HG02588 (cell line): ENCODE measurements around the gene LRCOL1.

ENCODE experiments used
- ATAC-seq: cut with Tn5 transposase; IDR thresholded peaks from one replicate; pipeline ENCODE4 v1.9.1; 2021; ENCODE audit warnings: mild to moderate bottlenecking, moderate library complexity; ENCODE audit not compliant: unreplicated experiment

LRCOL1 gene

GRCh38 chr12:132610051-132610759, at the start of gene LRCOL1:
TSS of gene LRCOL1 (minus strand) at chr12:132610582. CDS start at chr12:132606251, 4,331 bp downstream.
- ATAC-seq = no peak

- no peak for ATAC-seq
Measured at GRCh38 chr12:132660052-132660451, 49.7 kb upstream of the LRCOL1 start.

- ATAC-seq = no peak
Measured at GRCh38 chr12:132659146-132659545, 48.8 kb upstream of the LRCOL1 start.

GRCh38 chr12:132658149-132658894, 47.9 kb upstream of the LRCOL1 start:
- ATAC-seq = no peak

GRCh38 chr12:132657004-132657727, 46.8 kb upstream of the LRCOL1 start:
- no peak for ATAC-seq

- ATAC-seq = no peak
Measured at GRCh38 chr12:132653567-132654290, 43.3 kb upstream of the LRCOL1 start.

- no peak for ATAC-seq
Measured at GRCh38 chr12:132651444-132652100, 41.2 kb upstream of the LRCOL1 start.

- no peak for ATAC-seq
Measured at GRCh38 chr12:132649226-132649945, 39.0 kb upstream of the LRCOL1 start.

GRCh38 chr12:132648616-132649225, 38.3 kb upstream of the LRCOL1 start:
- no peak for ATAC-seq

GRCh38 chr12:132647858-132648257, 37.5 kb upstream of the LRCOL1 start:
- no peak for ATAC-seq

- no peak for ATAC-seq
Measured at GRCh38 chr12:132646850-132647249, 36.5 kb upstream of the LRCOL1 start.

- no peak for ATAC-seq
Measured at GRCh38 chr12:132642846-132643835, 32.8 kb upstream of the LRCOL1 start.

- no peak for ATAC-seq
Measured at GRCh38 chr12:132641811-132642650, 31.6 kb upstream of the LRCOL1 start.

- ATAC-seq = no peak
Measured at GRCh38 chr12:132640936-132641335, 30.6 kb upstream of the LRCOL1 start.

GRCh38 chr12:132639956-132640520, 29.7 kb upstream of the LRCOL1 start:
- ATAC-seq = no peak

GRCh38 chr12:132638541-132639408, 28.4 kb upstream of the LRCOL1 start:
- no peak for ATAC-seq
